Effector memory CD4-positive, alpha-beta T cell (primary cell): Measurements from ENCODE around the gene GRIK2.

Source experiments
- DNase-seq, 3 donors: peaks; one replicate each; pipeline ENCODE4 v3.0.0-alpha.2; 2020
- H3K27ac ChIP-seq: 2 replicates; pipeline ENCODE4 v1.7.0; 2013; ENCODE audit warnings: mild to moderate bottlenecking, low read length, moderate library complexity; ENCODE audit not compliant: insufficient read depth, poor library complexity, severe bottlenecking
- H3K27me3 ChIP-seq: replicated peaks from 2 replicates; pipeline ENCODE4 v1.7.0; 2013; ENCODE audit warnings: mild to moderate bottlenecking, low read length; ENCODE audit not compliant: insufficient read depth, control insufficient read depth, poor library complexity, severe bottlenecking
- H3K36me3 ChIP-seq: 2 replicates; pipeline ENCODE4 v1.7.0; 2013; ENCODE audit warnings: mild to moderate bottlenecking, low read length, moderate library complexity; ENCODE audit not compliant: control insufficient read depth, insufficient read depth
- H3K4me1 ChIP-seq: 2 replicates; pipeline ENCODE4 v1.7.0; 2013; ENCODE audit warnings: low read length, mild to moderate bottlenecking; ENCODE audit not compliant: control insufficient read depth, insufficient read depth, poor library complexity, severe bottlenecking
- H3K4me3 ChIP-seq: 2 replicates; pipeline ENCODE4 v1.7.0; 2013; ENCODE audit warnings: low read length, low read depth, mild to moderate bottlenecking; ENCODE audit not compliant: insufficient read depth, poor library complexity, severe bottlenecking
- H3K9me3 ChIP-seq: 2 replicates; pipeline ENCODE4 v1.7.0; 2013; ENCODE audit warnings: mild to moderate bottlenecking, low read length, moderate library complexity; ENCODE audit not compliant: control insufficient read depth

The GRIK2 gene

DNA sequence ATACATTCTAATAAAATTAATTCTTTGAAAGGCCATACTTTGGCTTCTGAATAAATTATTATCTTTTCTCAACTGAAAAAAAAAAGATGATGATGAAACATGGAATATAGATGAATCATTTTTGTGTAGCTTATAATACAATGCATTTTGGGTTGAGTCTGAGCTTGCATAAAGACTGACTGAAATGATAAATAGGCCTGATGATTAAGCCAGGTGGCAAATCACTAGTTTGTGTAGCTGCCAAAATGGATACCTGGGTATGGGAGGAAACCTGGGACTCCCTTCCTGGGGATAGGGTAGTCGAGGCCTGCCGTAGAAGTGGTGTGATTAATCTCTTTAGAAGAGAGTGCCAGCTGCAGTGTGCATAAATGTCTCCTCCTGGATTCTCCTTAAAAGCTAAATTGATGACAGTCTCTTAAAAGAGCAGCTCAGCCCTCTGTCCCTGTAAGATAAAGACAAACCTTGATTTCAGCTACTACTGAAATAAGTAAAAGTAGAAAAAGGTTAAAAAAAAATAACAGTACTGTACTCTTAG lies 275.1 kb downstream of the GRIK2 start:
- Histone ChIP-seq H3K9me3 (no peaks in the 10 kb centered on the region), H3K36me3 (no peaks in the 10 kb centered on the region), H3K4me1 (no peaks in the 10 kb centered on the region), H3K27me3 (no peaks in the 10 kb centered on the region), H3K4me3 (no peak overlapping the region), H3K27ac (no peak overlapping the region)
- no peak for DNase-seq

DNA sequence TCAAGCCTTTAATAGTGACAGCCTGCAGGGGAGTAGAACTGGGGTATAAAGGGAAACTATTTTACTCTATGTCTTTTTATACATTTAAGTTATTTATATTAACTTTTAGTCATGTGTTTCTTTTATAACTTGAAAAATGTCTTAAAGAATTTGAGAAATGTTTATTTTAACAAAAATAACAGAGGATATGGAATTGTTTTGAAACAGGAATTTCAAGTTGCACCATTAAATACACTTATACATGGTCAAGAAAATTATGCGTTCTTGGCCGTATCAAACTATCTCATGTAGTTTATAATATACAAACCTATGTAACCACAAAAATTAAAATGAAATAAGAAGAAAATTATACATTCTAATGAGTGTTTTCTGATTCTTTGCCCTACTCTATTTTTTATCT lies 282.7 kb downstream of the GRIK2 start:
- H3K27me3 ChIP-seq = no peaks in the 10 kb centered on the region

DNA sequence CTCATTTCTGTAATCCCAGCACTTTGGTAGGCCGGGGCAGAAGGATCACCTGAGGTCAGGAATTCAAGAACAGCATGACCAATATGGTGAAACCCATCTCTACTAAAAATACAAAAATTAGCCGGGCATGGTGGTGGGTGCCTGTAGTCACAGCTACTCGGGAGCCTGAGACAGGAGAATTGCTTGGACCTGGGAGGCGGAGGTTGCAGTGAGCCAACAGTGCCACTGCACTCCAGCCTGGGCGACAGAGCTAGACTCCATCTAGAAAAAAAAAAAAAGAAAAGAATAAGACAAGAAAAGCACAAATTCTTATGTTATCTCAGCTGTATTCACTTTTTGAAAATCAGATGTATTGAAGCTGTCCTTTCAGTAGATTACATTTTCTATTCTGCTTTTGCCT lies 289.4 kb downstream of the GRIK2 start:
- H3K27ac ChIP-seq = no peak overlapping the region
- H3K4me3 ChIP-seq = no peak overlapping the region
- DNase-seq = no peak
- H3K36me3 ChIP-seq = no peaks in the 10 kb centered on the region
- H3K4me1 ChIP-seq = no peaks in the 10 kb centered on the region
- no peaks in the 10 kb centered on the region for H3K9me3 ChIP-seq
- H3K27me3 ChIP-seq = no peaks in the 10 kb centered on the region

More for the DNA sequence above, 282.7 kb downstream of the GRIK2 start:
- Histone ChIP-seq H3K4me1 (no peaks in the 10 kb centered on the region), H3K4me3 (no peak overlapping the region), H3K9me3 (no peaks in the 10 kb centered on the region), H3K27ac (no peak overlapping the region), H3K36me3 (no peaks in the 10 kb centered on the region)
- no peak for DNase-seq

DNA sequence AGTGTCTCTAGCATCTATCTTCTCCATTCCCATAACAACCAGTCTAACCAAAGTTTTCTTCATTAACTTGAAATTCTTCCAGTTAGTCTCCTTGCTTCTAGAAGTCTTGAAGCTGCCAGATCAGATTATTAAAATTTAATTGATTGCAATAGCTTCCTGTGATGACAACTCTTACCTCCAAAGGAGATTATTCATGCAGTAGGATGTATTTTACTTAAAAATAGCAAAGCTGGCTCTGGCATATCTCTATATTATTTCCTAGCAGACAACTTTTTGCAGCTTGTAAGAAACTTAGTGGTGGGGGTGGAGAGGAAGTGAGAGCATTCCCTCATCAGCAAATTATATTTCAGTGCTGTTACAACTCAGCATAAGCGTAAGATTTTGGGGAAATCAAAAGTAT lies 290.4 kb downstream of the GRIK2 start:
- no peaks in the 10 kb centered on the region for H3K36me3 ChIP-seq
- H3K27me3 ChIP-seq = no peaks in the 10 kb centered on the region
- no peak overlapping the region for H3K27ac ChIP-seq
- no peak for DNase-seq
- no peaks in the 10 kb centered on the region for H3K9me3 ChIP-seq
- H3K4me1 ChIP-seq = no peaks in the 10 kb centered on the region
- H3K4me3 ChIP-seq = no peak overlapping the region

DNA sequence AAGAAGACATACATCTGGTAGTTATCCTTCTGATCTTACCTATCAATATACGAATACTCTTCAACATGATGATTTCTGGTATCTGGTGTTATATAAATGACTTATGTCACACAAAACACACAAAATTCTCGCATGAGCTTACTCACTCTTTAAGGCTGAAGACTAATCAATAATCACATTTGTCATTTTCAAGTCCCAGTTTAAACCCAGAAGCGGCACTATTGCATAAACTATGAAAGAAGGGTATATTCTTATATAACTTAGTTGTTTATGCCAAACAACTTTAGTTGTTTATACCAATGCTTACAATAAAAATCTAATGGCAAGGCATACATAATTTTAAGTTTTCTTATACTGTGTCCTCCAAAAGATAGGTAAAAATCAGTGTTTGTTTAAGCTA lies 293.1 kb downstream of the GRIK2 start:
- no peak overlapping the region for H3K27ac ChIP-seq
- no peak overlapping the region for H3K4me3 ChIP-seq
- H3K4me1 ChIP-seq = no peaks in the 10 kb centered on the region
- no peaks in the 10 kb centered on the region for H3K36me3 ChIP-seq
- no peaks in the 10 kb centered on the region for H3K9me3 ChIP-seq
- no peaks in the 10 kb centered on the region for H3K27me3 ChIP-seq
- no peak for DNase-seq

DNA sequence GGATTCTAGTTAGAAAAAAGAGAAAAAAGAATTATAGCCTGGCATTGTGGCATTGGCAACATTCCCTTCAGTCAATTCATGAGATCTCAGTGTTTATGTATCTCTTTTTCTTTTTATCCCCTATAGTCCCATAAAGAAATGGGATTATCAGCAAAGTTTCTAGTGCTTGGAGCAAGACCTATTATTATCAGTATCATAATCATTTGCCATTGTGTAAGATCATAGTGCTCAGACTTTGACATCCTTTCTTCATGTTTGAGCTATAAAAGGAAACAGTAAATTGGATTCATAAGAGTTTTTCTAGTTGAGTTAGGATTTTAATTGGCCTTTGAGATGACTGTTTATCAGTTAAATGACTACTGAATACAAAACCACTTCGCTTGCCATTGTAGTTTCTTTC lies 295.6 kb downstream of the GRIK2 start:
- no peaks in the 10 kb centered on the region for H3K9me3 ChIP-seq
- H3K27me3 ChIP-seq = no peaks in the 10 kb centered on the region
- H3K27ac ChIP-seq = no peak overlapping the region
- DNase-seq = no peak
- H3K4me3 ChIP-seq = no peak overlapping the region
- H3K4me1 ChIP-seq = no peaks in the 10 kb centered on the region
- no peaks in the 10 kb centered on the region for H3K36me3 ChIP-seq

DNA sequence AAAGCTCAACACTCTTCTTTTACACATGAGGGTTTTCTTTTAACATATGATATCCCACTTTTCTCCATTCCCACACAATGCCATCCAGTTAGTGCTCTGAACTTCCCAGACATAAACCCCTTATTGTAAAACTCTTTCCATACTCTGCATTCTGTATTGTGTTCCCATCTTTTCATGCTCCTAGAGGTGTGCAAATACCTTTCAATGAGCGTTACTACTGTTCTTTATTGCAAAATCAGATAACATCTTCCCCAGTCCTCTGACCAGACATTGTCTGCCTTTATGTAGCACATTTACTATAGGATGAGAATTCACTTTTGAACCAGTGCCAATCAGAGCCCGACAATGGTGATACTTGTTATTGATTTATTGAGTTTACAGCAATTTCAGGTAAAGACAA lies 296.2 kb downstream of the GRIK2 start:
- no peak for DNase-seq
- Histone ChIP-seq H3K9me3 (no peaks in the 10 kb centered on the region), H3K36me3 (no peaks in the 10 kb centered on the region), H3K27me3 (no peaks in the 10 kb centered on the region), H3K27ac (no peak overlapping the region), H3K4me1 (no peaks in the 10 kb centered on the region), H3K4me3 (no peak overlapping the region)

DNA sequence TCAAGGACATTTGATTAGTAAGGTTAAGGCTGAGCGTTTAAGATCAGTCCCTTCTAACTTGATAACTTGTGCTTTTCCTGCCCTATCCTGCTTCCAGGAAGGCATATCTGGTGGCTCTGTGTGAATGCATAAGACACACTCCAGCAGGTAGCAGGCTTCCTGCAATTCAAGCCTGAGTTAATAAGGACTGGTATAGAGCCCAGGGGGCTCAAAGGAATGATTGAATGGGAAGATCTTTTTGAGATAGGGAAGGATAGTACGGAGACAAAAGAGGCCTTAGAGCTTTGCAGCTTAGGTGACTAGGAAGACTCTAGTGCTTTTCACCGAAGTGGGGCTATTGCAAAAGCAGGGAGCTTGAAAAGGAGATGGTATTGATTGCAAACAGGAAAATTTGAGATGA lies 307.1 kb downstream of the GRIK2 start:
- H3K36me3 ChIP-seq = no peaks in the 10 kb centered on the region
- H3K4me3 ChIP-seq = no peak overlapping the region
- no peaks in the 10 kb centered on the region for H3K27me3 ChIP-seq
- DNase-seq = no peak
- H3K4me1 ChIP-seq = no peaks in the 10 kb centered on the region
- H3K9me3 ChIP-seq = no peaks in the 10 kb centered on the region
- H3K27ac ChIP-seq = no peak overlapping the region

DNA sequence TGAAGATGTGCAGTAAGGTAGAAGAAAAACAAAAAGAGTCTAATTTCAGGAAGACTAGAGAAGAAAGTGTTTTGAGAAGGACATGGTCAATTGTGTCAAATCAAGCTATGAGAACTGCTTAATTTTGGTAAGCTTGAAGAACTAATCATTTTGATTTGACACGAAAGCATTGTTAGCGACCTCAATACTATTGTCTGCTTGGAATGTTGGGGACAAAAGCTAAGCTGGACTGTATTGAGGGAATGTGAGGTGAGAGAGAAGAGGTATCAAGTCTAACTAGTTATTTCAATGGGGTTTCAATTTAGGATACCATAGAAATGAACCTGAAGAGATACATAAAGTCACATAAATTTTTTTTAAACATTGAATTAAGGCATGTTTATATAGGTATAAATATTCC lies 309.8 kb downstream of the GRIK2 start:
- Histone ChIP-seq H3K27me3 (no peaks in the 10 kb centered on the region), H3K9me3 (no peaks in the 10 kb centered on the region), H3K27ac (no peak overlapping the region), H3K36me3 (no peaks in the 10 kb centered on the region), H3K4me1 (no peaks in the 10 kb centered on the region), H3K4me3 (no peak overlapping the region)
- DNase-seq = no peak

DNA sequence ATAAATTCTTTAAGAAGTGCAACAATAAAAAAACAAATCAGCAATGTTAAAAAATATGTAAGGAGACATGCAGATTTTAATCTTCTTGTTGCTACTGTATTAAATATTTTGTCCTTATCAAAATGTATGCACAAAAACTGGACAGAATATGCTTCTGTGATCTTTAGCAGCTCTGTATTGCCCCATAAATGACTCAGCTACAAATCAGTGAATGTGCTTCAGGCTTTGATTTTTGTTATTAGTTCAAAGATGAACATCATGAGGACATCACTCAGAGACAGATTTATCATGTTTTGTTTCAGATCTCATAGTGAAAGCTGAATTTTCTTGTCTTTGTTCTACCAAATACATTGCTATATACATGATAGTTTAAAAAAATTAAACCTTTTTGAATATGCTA lies 312.4 kb downstream of the GRIK2 start:
- no peak for DNase-seq
- H3K27ac ChIP-seq = no peak overlapping the region
- H3K36me3 ChIP-seq = no peaks in the 10 kb centered on the region
- H3K9me3 ChIP-seq = no peaks in the 10 kb centered on the region
- H3K4me3 ChIP-seq = no peak overlapping the region
- H3K27me3 ChIP-seq = no peaks in the 10 kb centered on the region
- H3K4me1 ChIP-seq = no peaks in the 10 kb centered on the region

DNA sequence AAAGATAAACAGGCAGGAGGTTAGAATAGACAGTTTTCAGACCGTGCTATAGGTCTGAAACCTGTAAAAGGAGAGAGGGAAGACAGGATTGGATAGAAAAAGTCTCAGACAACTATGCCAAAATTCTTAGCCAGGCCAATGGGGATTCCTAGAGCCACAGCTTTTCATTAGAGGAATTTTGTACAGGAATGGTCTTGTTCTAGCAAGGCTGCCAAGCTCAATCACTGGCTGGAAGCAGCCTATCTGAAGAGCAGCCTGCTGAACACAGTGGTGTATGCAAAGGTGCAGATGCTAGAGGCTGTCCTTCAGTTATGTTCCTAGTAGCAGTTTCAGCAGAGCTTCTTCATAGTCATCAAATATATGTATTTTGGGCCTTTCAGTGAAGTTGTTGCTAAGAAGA lies 313.1 kb downstream of the GRIK2 start:
- no peak for DNase-seq
- Histone ChIP-seq H3K4me3 (no peak overlapping the region), H3K27me3 (no peaks in the 10 kb centered on the region), H3K4me1 (no peaks in the 10 kb centered on the region), H3K9me3 (no peaks in the 10 kb centered on the region), H3K27ac (no peak overlapping the region), H3K36me3 (no peaks in the 10 kb centered on the region)
